ENCODE results near the gene BOD1. TPM values are rescaled to one million over a fixed set of nuclear protein-coding genes. Genes with fewer than 3 reads are reported as not detected.
A peak's percentile ranks its signal among the peaks of the same experiment; 100 is the strongest.

The BOD1 gene
- total and polyA plus RNA-seq, 9 of the 15 experiments (the other 6 are each of a cell fraction or from before 2014, with no cell fraction given), result 10.1 to 31.6 (median 22.6) TPM

DNA sequence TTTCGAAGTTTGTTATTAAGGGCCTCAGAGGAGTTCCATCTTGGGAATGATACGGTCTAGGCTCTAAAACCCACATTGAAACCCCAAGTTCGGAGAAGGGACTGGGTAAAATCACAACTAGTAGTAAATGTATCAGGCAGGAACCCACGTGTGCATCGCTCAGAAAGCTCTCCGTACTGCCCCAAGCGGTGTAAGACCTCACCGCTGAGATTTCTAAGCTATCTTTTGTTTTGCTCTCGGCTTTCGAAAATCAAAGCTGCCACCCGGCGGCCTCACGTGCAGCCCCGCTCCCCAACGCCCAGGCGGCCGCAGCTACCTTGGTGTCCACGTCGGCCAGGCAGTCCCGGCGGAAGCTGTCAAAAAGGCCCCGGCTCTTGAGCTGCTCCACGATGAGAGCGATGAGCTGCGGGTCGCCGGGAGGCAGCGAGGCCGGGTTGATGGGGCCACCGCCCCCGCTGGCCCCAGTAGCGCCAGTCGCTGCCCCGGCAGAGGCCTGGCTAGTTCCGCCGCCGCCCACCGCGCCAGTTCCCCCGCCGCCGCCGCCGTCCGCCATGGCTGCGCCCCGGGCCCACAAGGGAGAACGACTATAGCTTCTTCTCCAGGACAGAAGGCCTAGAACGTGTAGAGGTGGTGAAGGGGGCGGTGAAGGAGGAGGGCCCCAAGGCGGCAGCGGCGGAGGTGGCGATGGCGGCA lies 420 bp downstream of the BOD1 start (continued):
- TF ChIP-seq, protein P1, sequence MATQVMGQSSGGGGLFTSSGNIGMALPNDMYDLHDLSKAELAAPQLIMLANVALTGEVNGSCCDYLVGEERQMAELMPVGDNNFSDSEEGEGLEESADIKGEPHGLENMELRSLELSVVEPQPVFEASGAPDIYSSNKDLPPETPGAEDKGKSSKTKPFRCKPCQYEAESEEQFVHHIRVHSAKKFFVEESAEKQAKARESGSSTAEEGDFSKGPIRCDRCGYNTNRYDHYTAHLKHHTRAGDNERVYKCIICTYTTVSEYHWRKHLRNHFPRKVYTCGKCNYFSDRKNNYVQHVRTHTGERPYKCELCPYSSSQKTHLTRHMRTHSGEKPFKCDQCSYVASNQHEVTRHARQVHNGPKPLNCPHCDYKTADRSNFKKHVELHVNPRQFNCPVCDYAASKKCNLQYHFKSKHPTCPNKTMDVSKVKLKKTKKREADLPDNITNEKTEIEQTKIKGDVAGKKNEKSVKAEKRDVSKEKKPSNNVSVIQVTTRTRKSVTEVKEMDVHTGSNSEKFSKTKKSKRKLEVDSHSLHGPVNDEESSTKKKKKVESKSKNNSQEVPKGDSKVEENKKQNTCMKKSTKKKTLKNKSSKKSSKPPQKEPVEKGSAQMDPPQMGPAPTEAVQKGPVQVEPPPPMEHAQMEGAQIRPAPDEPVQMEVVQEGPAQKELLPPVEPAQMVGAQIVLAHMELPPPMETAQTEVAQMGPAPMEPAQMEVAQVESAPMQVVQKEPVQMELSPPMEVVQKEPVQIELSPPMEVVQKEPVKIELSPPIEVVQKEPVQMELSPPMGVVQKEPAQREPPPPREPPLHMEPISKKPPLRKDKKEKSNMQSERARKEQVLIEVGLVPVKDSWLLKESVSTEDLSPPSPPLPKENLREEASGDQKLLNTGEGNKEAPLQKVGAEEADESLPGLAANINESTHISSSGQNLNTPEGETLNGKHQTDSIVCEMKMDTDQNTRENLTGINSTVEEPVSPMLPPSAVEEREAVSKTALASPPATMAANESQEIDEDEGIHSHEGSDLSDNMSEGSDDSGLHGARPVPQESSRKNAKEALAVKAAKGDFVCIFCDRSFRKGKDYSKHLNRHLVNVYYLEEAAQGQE (IDR thresholded peaks at IDR 0.05; ENCODE audit: borderline replicate concordance), result peak; percentile 15; the same call in 1 of the 2 replicates
- TF ChIP-seq, protein P1 (CRISPR knock-in tag; IDR thresholded peaks at IDR 0.05; ENCODE audit: low read depth), result no peak
- TF ChIP-seq PHF20 (IDR thresholded peaks at IDR 0.05; ENCODE audit: partially characterized antibody), result peak; percentile 11
- TF ChIP-seq FIP1L1 (IDR thresholded peaks at IDR 0.05; ENCODE audit: low read depth, low read length, poor library complexity, severe bottlenecking), result no peak
- TF ChIP-seq PHF8 (IDR thresholded peaks at IDR 0.05; ENCODE audit: borderline replicate concordance, low read length), result peak; percentile 58; the same call in 1 of the 2 replicates
- TF ChIP-seq ARNT (IDR thresholded peaks at IDR 0.05), result no peak
- TF ChIP-seq THRAP3 (IDR thresholded peaks at IDR 0.05; ENCODE audit: borderline replicate concordance), result no peak
- TF ChIP-seq GABPB1 (CRISPR knock-in tag; IDR thresholded peaks at IDR 0.05), result peak; percentile 10; the same call in 1 of the 2 replicates
- TF ChIP-seq SMAD3 (CRISPR knock-in tag; conservative IDR thresholded peaks at IDR 0.05), result no peak
- no peak for TF ChIP-seq ZBED1 (IDR thresholded peaks at IDR 0.05)
- no peak for TF ChIP-seq ZNF445 (CRISPR knock-in tag; IDR thresholded peaks at IDR 0.05; ENCODE audit: low read depth)
- TF ChIP-seq TCF7 (IDR thresholded peaks at IDR 0.05; ENCODE audit: borderline replicate concordance), result no peak
- TF ChIP-seq, protein P2, sequence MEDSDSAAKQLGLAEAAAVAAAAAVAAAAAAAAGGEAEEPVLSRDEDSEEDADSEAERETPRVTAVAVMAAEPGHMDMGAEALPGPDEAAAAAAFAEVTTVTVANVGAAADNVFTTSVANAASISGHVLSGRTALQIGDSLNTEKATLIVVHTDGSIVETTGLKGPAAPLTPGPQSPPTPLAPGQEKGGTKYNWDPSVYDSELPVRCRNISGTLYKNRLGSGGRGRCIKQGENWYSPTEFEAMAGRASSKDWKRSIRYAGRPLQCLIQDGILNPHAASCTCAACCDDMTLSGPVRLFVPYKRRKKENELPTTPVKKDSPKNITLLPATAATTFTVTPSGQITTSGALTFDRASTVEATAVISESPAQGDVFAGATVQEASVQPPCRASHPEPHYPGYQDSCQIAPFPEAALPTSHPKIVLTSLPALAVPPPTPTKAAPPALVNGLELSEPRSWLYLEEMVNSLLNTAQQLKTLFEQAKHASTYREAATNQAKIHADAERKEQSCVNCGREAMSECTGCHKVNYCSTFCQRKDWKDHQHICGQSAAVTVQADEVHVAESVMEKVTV (CRISPR knock-in tag; IDR thresholded peaks at IDR 0.05), result no peak
- peak; percentile 46; the same call in 1 of the 2 replicates for TF ChIP-seq RUNX1 (IDR thresholded peaks at IDR 0.05; ENCODE audit: low read depth)
- no peak for TF ChIP-seq ZFP1 (CRISPR knock-in tag; IDR thresholded peaks at IDR 0.05)
- no peak for TF ChIP-seq NFE2 (IDR thresholded peaks at IDR 0.05; ENCODE audit: low read depth)
- TF ChIP-seq BCL6 (CRISPR knock-in tag; IDR thresholded peaks at IDR 0.05), result no peak
- no peak for TF ChIP-seq THAP7 (CRISPR knock-in tag; IDR thresholded peaks at IDR 0.05)
- TF ChIP-seq PURB (CRISPR knock-in tag; IDR thresholded peaks at IDR 0.05; ENCODE audit: low read depth), result no peak
- TF ChIP-seq CREM (IDR thresholded peaks at IDR 0.05; ENCODE audit: low read depth), result peak; percentile 45
- TF ChIP-seq ELF2 (CRISPR knock-in tag; IDR thresholded peaks at IDR 0.05), result no peak

Measured in K562 (cell line).